Measurements from ENCODE around the gene N4BP2.
"Not testable (repeated sequence)": the region's sequence is repeated elsewhere in the genome, so short reads cannot be mapped to it uniquely, and the experiment has no call there.

N4BP2 gene

GRCh38 chr4:40087799-40088366 is 31.2 kb downstream of the N4BP2 start:
- no peak for DNase-seq (ENCODE audit: low read depth)

- DNase-seq (ENCODE audit: low read depth): not testable (repeated sequence)
These were observed 36.8 kb downstream of the N4BP2 start for GRCh38 chr4:40093400-40093799.

GRCh38 chr4:40099010-40099409 is 42.4 kb downstream of the N4BP2 start:
- no peak for DNase-seq (ENCODE audit: low read depth)

GRCh38 chr4:40107150-40107549 is 50.5 kb downstream of the N4BP2 start:
- not testable (repeated sequence) for DNase-seq (ENCODE audit: low read depth)

- DNase-seq (ENCODE audit: low read depth): no peak
These were observed 55.6 kb downstream of the N4BP2 start for GRCh38 chr4:40112027-40112792.

- no peak for DNase-seq (ENCODE audit: low read depth)
These were observed 57.6 kb downstream of the N4BP2 start for GRCh38 chr4:40114206-40114605.

- no peak for DNase-seq (ENCODE audit: low read depth)
These were observed 62.2 kb downstream of the N4BP2 start for GRCh38 chr4:40118861-40119260.

GRCh38 chr4:40119344-40119743 is 62.7 kb downstream of the N4BP2 start:
- no peak for DNase-seq (ENCODE audit: low read depth)

GRCh38 chr4:40121515-40121914 is 64.9 kb downstream of the N4BP2 start:
- no peak for DNase-seq (ENCODE audit: low read depth)

- no peak for DNase-seq (ENCODE audit: low read depth)
These were observed 66.3 kb downstream of the N4BP2 start for GRCh38 chr4:40122941-40123340.

- no peak for DNase-seq (ENCODE audit: low read depth)
These were observed 68.0 kb downstream of the N4BP2 start for GRCh38 chr4:40124690-40125089.

GRCh38 chr4:40130401-40131036 is 73.9 kb downstream of the N4BP2 start:
- DNase-seq (ENCODE audit: low read depth): no peak

GRCh38 chr4:40132816-40133215 is 76.2 kb downstream of the N4BP2 start:
- no peak for DNase-seq (ENCODE audit: low read depth)

- DNase-seq (ENCODE audit: low read depth): no peak
These were observed 77.7 kb downstream of the N4BP2 start for GRCh38 chr4:40134206-40134917.

GRCh38 chr4:40136202-40136601 is 79.6 kb downstream of the N4BP2 start:
- not testable (repeated sequence) for DNase-seq (ENCODE audit: low read depth)

GRCh38 chr4:40140196-40140595 is 83.5 kb downstream of the N4BP2 start:
- no peak for DNase-seq (ENCODE audit: low read depth)

GRCh38 chr4:40140597-40140996 is 83.9 kb downstream of the N4BP2 start:
- not testable (repeated sequence) for DNase-seq (ENCODE audit: low read depth)

- no peak for DNase-seq (ENCODE audit: low read depth)
These were observed 87.4 kb downstream of the N4BP2 start for GRCh38 chr4:40143926-40144508.

GRCh38 chr4:40144716-40145115 is 88.1 kb downstream of the N4BP2 start:
- no peak for DNase-seq (ENCODE audit: low read depth)

- not testable (repeated sequence) for DNase-seq (ENCODE audit: low read depth)
These were observed 90.8 kb downstream of the N4BP2 start for GRCh38 chr4:40147490-40147889.

GRCh38 chr4:40149960-40150385 is 93.3 kb downstream of the N4BP2 start:
- DNase-seq (ENCODE audit: low read depth): peak; percentile 59

- no peak for DNase-seq (ENCODE audit: low read depth)
These were observed 94.3 kb downstream of the N4BP2 start for GRCh38 chr4:40150932-40151331.

Data from activated T-cell treated with anti-CD3 and anti-CD28 coated beads for 1 hour (primary cell).